ENCODE measurements around the gene NAALADL2. TPM values are rescaled to one million over a fixed set of nuclear protein-coding genes. Genes with fewer than 3 reads are reported as not detected.
"Not testable (repeated sequence)": the region's sequence is repeated elsewhere in the genome, so short reads cannot be mapped to it uniquely, and the experiment has no call there.

The NAALADL2 gene
- total RNA-seq, 1 experiment from 2014 or later: 4.8 TPM

GRCh38 chr3:175129571-175129970 lies 270.4 kb downstream of the NAALADL2 start:
- DNase-seq (ENCODE audit: low read depth): no peak

DNA sequence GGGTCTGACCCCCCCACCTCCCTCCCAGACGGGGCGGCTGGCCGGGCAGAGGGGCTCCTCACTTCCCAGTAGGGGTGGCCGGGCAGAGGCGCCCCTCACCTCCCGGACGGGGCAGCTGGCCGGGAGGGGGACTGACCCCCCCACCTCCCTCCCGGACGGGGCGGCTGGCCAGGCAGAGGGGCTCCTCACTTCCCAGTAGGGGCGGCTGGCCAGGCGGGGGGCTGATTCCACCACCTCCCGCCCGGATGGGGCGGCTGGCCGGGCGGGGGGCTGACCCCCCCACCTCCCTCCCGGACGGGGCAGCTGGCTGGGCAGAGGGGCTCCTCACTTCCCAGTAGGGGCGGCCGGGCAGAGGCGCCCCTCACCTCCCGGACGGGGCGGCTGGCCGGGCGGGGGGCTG lies 272.7 kb downstream of the NAALADL2 start:
- DNase-seq (ENCODE audit: low read depth): not testable (repeated sequence)

DNA sequence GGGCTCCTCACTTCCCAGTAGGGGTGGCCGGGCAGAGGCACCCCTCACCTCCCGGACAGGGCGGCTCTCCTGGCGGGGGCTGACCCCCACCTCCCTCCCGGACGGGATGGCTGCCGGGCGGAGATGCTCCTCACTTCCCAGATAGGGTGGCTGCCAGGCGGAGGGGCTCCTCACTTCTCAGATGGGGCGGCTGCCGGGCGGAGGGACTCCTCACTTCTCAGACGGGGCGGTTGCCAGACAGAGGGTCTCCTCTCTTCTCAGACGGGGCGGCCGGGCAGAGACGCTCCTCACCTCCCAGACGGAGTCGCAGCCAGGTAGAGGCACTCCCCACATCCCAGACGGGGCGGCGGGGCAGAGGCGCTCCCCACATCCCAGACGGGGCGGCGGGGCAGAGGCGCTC lies 273.6 kb downstream of the NAALADL2 start:
- DNase-seq (ENCODE audit: low read depth): not testable (repeated sequence)

GRCh38 chr3:175144368-175144767 lies 285.2 kb downstream of the NAALADL2 start:
- no peak for DNase-seq (ENCODE audit: low read depth)

GRCh38 chr3:175146258-175146657 lies 287.1 kb downstream of the NAALADL2 start:
- DNase-seq (ENCODE audit: low read depth): peak; percentile 29

DNA sequence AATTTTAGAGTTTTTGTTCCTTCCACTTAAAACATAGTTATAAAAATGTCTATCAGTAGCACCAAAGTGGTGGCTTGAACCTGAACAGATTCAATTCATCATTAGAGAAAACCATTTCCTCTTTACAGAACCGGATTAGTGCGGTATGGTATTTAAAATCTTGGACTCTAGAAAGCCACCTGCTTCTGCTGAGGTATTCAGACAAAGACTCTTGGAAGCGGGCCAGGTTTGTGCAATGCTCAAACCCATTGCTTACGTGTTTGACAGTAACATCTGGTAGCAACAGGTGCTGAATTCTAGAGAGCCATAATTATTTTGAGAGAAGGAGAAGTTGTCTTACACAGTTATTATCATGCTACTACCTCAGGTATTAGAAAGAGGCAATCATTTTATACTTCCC lies 290.5 kb downstream of the NAALADL2 start:
- peak; percentile 93 for DNase-seq (ENCODE audit: low read depth)

DNA sequence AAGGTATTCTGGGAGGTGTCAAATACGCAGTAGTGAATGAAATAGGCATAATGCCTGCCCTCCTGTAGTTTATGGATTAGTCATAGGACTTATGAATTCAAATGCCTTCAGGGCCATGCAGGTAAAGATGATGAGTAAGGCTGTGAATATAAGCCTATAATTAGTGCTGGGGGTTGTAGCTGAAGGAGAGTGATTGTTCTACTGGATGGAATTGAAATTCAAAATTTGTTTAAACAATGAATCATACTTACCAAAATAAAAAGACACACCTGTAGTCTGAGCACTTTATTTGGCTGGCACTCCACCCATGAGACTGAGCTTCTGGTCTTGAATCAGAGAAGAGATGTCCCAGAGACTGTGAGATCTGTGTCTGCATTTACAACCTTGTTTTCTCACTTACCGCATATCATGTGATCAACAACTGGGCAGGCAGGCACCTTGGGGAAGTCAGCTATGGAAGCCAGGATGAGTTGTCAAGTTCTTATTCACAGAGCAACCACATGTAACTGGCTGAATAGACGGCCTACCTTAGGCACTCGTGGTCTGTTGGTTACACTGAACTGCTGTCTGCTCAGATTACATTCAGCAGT lies 291.8 kb downstream of the NAALADL2 start:
- DNase-seq (ENCODE audit: low read depth): peak; percentile 26

DNA sequence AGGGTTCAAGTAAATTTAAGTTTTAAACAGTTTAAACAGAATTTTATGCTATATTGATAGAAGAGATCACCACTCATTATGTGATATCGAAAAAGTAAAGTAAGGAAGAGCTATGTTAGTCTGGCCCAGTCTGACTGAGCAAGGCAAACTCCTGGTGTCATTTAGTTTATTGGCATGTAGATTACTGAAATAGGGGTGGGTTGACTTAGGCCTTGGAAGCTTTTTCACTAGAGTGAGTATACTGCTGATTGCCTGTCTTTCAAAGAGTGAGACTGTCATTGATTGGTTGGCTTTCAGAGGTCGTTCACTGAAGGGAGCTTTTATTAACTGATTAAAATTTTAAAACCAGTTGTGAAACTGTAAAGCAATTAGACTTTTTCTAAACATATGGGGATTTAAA lies 294.5 kb downstream of the NAALADL2 start:
- no peak for DNase-seq (ENCODE audit: low read depth)

- DNase-seq (ENCODE audit: low read depth): no peak
These were observed 296.0 kb downstream of the NAALADL2 start for GRCh38 chr3:175155172-175155571.

- no peak for DNase-seq (ENCODE audit: low read depth)
These were observed 300.1 kb downstream of the NAALADL2 start for GRCh38 chr3:175159202-175159601.

- no peak for DNase-seq (ENCODE audit: low read depth)
These were observed 302.2 kb downstream of the NAALADL2 start for GRCh38 chr3:175161291-175161690.

DNA sequence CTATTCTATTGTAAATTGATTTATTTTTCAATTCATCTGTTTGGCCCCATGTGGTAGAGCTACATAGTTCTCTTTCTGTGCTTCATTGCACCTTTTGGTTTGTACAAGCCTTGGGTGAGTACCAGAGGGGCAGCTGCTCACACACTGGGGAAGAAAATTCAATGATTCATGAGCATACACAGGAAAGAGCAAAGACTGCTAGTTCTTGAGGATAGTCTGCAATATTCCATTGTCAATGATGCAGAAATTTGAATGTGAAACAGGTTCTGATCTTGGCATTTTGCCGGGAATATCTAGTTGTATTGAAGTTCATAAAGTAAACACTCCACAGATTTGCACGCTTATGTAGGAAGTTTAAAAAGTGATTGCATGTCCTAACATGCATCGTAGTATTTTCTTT lies 304.6 kb downstream of the NAALADL2 start:
- peak; percentile 5 for DNase-seq (ENCODE audit: low read depth)

DNA sequence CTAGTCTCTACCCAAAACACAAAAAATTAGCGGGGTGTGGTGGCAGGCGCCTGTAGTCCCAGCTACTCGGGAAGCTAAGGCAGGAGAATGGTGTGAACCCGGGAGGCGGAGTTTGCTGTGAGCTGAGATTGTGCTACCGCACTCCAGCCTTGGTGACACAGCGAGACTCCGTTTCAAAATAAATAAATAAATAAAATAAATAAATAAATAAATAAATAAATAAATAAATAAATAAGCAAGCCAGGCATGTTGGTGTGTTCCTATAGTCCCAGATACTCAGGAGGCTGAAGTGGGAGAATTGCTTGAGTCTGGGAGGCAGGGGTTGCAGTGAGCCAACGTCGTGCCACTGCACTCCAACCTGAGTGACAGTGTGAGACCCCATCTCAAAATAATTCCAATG lies 314.0 kb downstream of the NAALADL2 start:
- DNase-seq (ENCODE audit: low read depth): not testable (repeated sequence)

DNA sequence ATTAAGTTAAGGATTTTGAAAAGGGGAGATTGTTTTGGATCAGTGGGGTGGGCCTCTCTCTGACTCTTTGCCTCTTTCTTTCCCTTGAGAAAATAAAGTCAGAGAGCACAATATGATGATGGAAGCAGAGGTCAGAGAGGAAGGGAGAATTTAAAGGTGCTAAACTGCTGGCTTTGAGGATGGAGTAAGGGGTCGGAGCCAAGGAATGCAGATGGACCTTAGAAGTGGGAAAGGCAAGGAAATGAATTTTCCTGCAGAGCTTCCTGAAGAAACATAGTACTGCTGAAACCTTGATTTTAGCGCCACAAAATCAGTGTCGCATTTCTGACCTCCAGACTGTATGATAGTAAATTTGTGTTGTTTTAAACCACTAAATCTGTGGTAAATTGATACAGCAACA lies 317.4 kb downstream of the NAALADL2 start:
- no peak for DNase-seq (ENCODE audit: low read depth)

DNA sequence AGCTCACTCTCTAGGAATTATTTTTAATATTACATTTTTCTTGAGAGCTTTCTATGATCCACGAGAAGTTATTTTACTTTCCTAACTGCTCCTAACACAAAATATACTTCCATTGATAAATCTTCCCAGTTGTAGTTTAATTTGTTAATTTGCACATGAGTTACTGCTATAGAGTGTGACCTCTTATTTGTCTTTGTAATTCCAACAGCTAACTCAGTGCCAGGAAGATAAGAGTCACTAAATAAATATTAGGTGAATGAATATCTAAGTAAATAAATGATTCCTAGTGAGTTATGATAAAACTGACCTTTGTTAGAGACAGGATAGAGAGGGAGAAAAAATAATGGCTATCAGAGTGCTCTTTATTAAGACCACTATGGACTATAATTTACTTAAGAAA lies 319.9 kb downstream of the NAALADL2 start:
- peak; percentile 17 for DNase-seq (ENCODE audit: low read depth)

DNA sequence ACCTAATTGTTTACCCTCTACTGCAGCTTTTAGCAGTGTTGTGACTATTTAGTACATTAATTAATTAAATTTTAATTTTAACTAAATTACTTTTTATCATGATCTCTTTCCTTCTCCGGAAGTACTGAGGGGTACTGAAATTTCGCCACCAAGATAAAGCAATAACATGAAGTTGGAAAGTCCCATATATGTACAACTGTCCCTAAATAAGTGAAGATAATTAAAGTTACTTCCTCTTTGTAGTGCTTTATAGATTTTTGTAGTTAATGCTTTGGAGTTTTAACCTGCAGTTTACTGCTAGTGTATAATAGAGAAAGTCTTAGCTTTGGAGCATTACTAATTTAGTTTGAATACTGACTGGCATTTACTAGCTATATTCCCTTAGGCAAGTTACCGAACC lies 325.3 kb downstream of the NAALADL2 start:
- no peak for DNase-seq (ENCODE audit: low read depth)

- DNase-seq (ENCODE audit: low read depth): peak; percentile 55
These were observed 326.8 kb downstream of the NAALADL2 start for GRCh38 chr3:175185903-175186302.

DNA sequence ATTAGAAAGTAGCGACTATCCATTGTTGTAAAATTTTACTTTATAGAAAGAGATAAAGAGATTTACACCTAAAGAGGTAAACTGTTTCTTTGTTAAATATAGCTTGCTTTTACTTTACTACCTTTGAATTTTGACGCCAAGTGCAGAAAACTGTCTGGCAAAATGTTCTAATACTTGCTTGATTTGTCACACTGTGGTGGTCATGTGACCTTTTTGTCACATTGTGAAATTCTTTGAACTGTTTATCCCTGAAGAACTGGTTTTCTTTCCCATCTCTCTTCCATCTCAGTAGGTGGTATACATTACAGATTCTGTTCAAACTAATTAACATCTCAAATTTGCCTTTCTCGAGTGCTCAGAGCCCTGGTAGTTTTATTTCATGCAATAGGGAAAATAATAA lies 327.4 kb downstream of the NAALADL2 start:
- peak; percentile 32 for DNase-seq (ENCODE audit: low read depth)

GRCh38 chr3:175187586-175187985 lies 328.5 kb downstream of the NAALADL2 start:
- DNase-seq (ENCODE audit: low read depth): no peak

GRCh38 chr3:175192536-175192935 lies 333.4 kb downstream of the NAALADL2 start:
- peak; percentile 20 for DNase-seq (ENCODE audit: low read depth)

DNA sequence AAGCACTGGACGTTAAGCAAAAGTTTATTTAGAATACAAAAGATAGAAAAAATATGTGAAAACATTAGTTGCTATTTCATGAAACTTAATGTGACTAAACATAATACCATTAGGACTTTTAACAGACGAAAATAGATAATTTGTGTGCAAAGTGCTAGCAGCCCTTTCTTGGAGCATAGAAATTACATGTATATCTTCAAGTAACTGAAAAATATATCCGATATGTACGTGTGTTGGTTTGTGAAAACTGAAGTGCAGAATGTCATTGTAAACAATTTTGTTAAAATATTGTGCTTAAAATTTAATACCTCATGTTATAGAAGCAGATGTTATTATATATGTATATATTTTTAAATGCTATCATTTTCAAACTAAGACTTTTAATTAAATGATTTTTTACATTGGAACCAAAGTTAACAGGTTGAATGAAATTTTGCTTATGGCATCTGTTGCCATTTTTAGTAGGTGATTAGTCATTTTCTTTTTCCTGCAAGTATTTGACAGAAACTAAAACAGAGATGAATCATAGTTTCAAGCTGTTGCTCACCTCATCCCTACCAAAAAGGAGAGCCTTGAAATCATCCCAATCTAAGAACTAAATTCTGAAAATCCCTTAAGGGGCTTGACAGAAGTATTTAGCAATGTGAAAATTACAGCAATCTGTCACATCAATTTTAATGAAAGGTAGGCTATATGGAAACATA lies 334.8 kb downstream of the NAALADL2 start:
- DNase-seq (ENCODE audit: low read depth): peak; percentile 57

DNA sequence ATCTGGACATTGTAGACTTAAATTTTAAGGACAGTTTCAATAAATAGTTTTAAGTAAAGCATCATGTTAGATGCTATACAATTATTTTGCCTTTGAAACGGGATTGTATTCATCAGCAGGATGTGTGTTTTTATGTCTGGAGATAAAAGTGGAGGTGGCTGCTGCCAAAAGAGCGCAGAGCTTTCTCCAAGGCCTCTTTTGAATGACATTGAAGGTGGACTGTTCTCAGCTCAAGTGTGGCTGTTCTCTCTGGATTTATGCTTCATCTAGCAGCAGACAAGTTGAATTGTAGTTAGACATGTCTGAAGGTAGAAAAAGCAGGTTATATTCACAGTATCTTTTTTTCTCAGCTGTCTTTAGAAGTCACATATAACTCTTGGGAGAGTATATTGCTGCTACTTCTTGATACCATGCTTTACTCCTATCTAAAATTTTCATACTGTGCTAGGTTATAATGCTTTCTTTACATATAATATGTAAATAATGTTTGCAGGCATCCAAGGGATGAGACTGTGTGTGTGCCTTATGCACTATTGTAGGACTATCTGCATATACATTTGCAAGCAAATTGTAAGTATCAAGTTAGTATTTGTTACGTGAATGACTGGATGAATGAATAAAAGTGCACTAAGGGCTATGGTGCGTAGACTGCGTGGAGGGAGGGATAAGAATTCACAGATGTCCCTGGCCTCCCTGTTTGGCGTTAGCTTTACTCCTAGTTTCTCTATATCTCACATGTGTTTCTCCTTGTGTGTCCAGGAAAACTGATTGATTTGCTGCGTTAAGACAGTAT lies 340.1 kb downstream of the NAALADL2 start:
- no peak for DNase-seq (ENCODE audit: low read depth)

GRCh38 chr3:175199961-175200360 lies 340.8 kb downstream of the NAALADL2 start:
- peak; percentile 14 for DNase-seq (ENCODE audit: low read depth)

Data from LHCN-M2 (cell line).